ENCODE data around the gene PISD. TPM values are rescaled to one million over a fixed set of nuclear protein-coding genes. Genes with fewer than 3 reads are reported as not detected.

The PISD gene
- total RNA-seq, 1 donor from 2014 or later, result 68.0 TPM

- DNase-seq (ENCODE audit: low spot score), result no peak
Measured at GRCh38 chr22:31575190-31575589, 86.8 kb downstream of the PISD start.

- no peak for DNase-seq (ENCODE audit: low spot score)
Measured at GRCh38 chr22:31574055-31574670, 87.9 kb downstream of the PISD start.

- DNase-seq (ENCODE audit: low spot score), result no peak
Measured at GRCh38 chr22:31572939-31573338, 89.1 kb downstream of the PISD start.

GRCh38 chr22:31569126-31569525 lies 92.9 kb downstream of the PISD start:
- DNase-seq (ENCODE audit: low spot score), result no peak

Other genes with a start within 250 kb of the PISD start
- gene EIF4ENIF1, start 172.4 kb downstream of the PISD start, total RNA-seq, result 45.7 TPM
- 76.9 TPM for gene SFI1, start 165.7 kb downstream of the PISD start, total RNA-seq
- gene PRR14L, start 87.9 kb upstream of the PISD start, total RNA-seq, result 63.3 TPM
- 55.4 TPM for gene DEPDC5, start 91.8 kb upstream of the PISD start, total RNA-seq